Right ventricle myocardium superior (tissue), 1 donor: ENCODE results near the gene LRBA. TPM values are rescaled to one million over a fixed set of nuclear protein-coding genes. Genes with fewer than 3 reads are reported as not detected.

Experiments
- ATAC-seq: fragments of 200-7000 bp; cut with Tn5 transposase; one replicate; pipeline ENCODE4 v1.9.1; 2020; ENCODE audit warnings: mild to moderate bottlenecking; ENCODE audit not compliant: poor library complexity
- DNase-seq: peaks from one replicate; pipeline ENCODE4 v3.0.0-alpha.2; 2020
- intact Hi-C: fragments of 100-400 bp; cut with DNase I; formaldehyde crosslinking; loops from one replicate; pipeline ENCODE4 v1.11.2; 2022
- total RNA-seq: library from RNA; stranded (reverse); fragmentation: NEBNext Ultra II Directional; extraction: Animal tissue kit (Norgen Biotek cat#: 25700); gene quantifications from one replicate; pipeline ENCODE4 v1.2.1, GENCODE V29; 2021
- donor health status: DM: no; HTN: yes; CAD: no; lungs with severe emphysema.

LRBA gene
- total RNA-seq, 1 donor from 2014 or later = 17.9 TPM

DNA sequence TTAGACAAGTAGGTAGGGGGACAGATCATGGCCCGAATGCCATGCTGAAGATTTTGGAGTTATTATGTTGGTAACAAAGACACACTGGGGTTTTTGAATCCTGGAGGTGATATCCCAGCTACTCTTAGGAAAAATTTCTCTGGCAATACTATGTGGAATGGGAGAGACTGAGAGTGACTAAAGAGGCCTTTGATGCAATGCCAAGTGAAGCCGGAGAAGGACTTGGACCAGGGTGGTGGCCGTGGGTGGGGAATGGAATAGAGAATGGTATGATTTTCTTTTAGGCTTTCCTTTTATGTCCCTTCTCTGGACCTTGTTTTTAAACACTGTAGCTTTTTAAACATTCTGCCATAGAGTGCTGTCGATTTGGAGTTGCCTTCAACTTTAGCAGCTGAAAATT is 795.2 kb downstream of the LRBA start:
- no peak for ATAC-seq
- no peak for DNase-seq
- intact Hi-C loops = no loop called here

DNA sequence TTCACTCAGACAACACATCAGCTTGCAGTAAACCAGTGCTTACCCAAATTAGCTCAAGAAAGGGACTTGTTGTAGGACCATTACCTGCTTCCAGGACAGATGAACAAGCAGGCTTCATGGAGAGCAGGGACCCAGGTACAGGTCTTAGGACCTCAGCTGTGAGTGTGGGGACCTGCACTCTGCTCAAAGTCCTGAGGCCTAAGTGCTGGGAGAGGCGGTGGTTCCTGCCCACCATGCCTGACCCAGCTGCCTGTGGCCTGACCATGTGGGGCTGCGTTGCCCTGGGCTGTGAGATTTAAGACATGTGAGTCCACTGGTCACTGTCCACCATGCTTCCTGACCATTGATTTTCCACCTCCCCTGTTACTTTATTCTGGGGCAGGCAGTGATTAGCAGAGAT is 796.6 kb downstream of the LRBA start:
- no peak for ATAC-seq
- intact Hi-C loops = no loop called here
- no peak for DNase-seq

DNA sequence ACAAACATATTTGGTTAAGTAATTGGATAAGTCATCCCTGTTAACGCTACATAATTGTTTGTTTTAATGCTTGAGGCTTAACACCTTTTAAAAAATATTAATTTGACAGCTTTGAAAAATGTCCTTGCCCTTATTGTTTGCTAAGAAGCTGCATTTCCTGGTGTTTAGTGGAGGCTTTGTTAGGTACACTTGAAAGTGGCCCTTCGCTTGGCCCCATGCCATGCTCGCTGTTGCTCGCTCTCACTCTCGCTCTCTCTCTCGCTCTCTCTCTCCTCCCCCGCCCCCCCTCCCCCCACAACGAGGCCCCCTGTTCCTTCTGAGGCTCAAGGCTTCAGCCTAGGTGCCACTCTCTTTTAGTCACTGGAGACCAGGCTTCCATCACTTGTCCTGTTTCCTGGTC is 797.3 kb downstream of the LRBA start:
- ATAC-seq (no peak), DNase-seq (no peak)
- intact Hi-C loops = no loop called here

DNA sequence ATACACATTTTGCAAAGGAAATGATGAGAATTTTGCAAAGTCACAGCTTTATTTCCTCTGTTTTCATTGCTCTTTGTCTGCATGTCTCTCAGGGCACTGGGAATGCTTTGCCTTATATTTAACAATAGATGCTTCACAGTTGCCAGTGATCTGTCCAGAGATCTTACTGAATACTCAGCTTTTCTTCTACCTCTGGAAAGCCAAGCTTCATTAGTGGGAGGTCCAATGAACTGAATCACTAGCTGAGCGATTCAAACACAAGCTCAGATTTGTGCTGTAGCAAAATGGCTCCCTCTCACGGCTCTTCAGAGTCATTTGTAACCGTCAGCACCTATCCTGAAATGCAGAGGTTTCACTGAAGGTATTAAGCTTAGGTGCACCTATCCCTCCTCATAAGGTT is 797.9 kb downstream of the LRBA start:
- intact Hi-C loops = no loop called here
- ATAC-seq (peak; percentile 64), DNase-seq (no peak)

DNA sequence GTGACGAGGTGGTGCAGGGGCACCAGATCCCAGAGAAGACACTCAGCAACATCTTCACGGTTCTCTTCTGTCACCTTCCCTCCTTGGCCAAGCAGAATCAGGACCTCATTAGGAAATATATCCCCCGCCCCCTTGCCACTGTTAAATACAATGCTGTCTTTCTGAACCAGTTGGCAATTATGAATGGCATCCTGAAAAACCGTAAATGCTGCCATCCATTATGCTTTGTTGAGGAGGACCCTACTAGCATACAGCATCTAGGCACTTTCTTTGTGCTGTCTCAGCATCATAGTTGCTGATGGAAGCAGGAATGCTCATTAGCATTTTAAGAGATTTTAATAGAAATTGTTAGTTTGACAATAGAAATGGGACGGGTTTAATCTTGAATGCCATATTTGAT is 798.4 kb downstream of the LRBA start:
- ATAC-seq = no peak
- no peak for DNase-seq
- intact Hi-C loops = no loop called here

DNA sequence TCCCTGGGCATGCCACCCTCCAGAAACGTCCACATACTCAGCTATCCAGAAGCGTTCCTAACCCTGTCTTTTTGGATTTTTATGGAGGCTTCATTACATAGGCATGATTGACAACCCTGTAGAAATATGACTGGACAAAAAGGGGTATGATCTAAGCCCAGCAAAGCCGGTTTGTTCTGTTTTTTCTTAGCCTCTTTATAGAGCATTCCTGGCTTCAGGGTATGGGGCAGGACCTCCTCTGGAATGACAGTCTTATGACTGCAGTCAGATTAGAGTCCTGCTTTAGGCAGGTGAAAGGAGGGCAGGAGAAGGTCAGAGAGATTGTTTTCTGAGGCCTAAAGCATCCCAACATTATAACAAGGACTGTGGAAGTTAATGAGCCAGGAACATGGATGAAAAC is 799.5 kb downstream of the LRBA start:
- intact Hi-C loops = no loop called here
- ATAC-seq = no peak

More for the DNA sequence above, 799.5 kb downstream of the LRBA start:
- no peak for DNase-seq

Other genes with a start within 250 kb of the LRBA start
- gene RPS3A, start 84.3 kb upstream of the LRBA start, total RNA-seq = 944 TPM